HG02884 (cell line): Measurements from ENCODE around the gene LONP1.
"Not testable (repeated sequence)": the region's sequence is repeated elsewhere in the genome, so short reads cannot be mapped to it uniquely, and the experiment has no call there.

Experiments used
- ATAC-seq: cut with Tn5 transposase; IDR thresholded peaks from one replicate; pipeline ENCODE4 v1.9.1; 2021; ENCODE audit warnings: mild to moderate bottlenecking, moderate library complexity; ENCODE audit not compliant: unreplicated experiment

Gene LONP1

DNA sequence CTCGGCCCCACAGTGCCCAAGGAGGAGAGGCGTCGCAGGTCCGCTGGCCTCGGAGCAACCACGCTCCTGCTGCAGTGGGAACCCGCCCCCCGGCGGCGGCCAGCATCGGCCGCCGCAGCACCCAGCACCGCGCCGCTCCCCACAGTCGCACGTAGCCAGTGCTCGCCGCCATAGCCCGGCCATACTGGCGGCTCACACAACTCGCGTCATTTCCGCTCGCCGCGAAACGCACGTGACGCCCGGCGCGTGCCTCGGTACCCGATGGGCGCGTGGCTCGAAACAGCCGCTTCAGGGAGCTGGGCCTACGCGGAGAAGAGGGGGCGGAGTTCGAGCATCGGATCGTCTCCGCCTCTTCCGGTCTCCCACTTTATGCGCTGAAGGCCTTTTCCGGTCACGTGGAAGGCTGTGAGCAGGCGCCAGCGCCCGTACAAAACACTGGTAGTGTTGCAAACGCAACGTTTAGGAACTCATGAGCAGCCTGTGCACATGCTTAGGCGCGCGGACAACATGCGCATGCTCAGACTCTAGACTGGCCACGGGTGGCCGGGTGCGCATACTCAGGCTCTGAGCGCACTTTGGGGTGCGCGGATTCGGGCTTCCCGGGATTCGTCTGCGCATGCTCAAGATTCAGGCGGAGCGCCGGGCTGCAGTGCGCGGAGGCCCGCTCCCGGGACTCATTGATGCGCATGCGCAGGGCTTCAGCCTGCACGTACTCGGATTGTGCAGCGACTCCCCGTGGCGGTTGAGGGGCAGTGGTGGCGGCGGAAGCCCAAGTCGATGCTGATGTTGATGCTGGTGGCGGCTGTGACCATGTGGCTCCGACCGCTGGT, at the start of gene LONP1, which contains the start of gene CATSPERD:
LONP1 (minus strand) TSS at position 186 of the 830 bp plus-strand sequence; CDS start at position 172, 14 bp downstream.
CATSPERD (plus strand) TSS at position 677 of the 830 bp plus-strand sequence; CDS start at position 778, 101 bp downstream.
- peak; percentile 83 for ATAC-seq

DNA sequence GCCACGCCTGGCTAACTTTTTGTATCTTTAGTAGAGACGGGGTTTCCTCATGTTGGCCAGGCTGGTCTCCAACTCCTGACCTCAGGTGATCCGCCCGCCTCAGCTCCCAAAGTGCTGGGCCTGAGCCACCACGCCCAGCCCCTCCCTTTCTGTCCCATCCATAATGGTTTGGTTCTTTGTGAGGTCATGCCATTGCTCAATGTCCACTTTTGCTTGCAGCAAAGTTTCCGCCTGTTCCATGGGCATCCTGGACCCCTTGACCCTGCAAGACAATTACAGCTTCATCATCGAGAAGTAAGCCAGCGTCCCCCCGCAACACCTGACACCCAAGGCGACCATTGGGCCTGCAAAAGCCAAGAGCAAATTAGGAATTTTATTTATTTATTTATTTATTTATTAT, 48.0 kb upstream of the LONP1 start:
- ATAC-seq: no peak

GRCh38 chr19:5765220-5765619, 45.3 kb upstream of the LONP1 start:
- ATAC-seq: no peak

DNA sequence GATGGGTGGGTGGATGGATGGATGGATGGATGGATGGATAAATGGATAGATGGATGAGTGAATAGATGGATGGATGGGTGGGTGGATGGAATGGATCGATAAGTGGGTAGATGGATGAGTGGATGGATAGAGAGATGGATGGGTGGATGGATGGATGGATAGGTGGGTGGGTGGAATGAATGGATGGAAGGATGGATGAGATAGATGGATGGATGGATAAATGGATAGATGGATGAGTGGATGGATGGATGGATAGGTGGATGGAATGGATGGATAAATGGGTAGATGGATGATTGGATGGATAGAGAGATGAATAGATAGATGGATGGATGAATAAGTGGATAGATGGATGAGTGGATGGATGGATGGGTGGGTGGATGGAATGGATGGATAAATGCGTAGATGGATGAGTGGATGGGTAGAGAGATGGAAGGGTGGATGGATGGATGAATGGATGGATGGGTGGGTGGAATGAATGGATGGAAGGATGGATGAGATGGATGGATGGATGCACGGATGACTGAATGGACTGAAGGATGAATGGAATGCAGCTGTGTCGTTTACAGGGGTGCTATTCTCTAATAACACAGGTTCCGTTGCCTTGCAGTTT, 42.8 kb upstream of the LONP1 start:
- no peak for ATAC-seq

GRCh38 chr19:5753743-5754142, 33.8 kb upstream of the LONP1 start:
- no peak for ATAC-seq

- ATAC-seq: no peak
These were observed 31.8 kb upstream of the LONP1 start for GRCh38 chr19:5751709-5752108.

DNA sequence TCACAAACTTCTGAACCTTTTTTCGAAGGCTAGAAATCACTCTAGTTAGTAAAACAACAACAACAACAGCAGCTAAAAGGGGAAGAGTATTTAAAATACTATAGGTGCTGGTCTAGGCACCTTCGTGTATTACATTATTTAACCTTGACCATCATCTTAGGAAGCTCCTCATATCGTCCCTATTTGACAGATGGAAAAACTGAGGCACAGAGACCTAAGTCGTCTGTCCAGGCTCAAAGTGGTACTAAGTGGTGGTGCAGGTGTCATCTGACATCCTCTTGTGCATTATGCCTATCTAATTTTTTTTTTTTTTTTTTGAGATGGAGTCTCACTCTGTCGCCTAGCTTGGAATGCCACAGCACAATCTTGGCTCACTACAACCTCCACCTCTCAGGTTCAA, 29.6 kb upstream of the LONP1 start:
- no peak for ATAC-seq

DNA sequence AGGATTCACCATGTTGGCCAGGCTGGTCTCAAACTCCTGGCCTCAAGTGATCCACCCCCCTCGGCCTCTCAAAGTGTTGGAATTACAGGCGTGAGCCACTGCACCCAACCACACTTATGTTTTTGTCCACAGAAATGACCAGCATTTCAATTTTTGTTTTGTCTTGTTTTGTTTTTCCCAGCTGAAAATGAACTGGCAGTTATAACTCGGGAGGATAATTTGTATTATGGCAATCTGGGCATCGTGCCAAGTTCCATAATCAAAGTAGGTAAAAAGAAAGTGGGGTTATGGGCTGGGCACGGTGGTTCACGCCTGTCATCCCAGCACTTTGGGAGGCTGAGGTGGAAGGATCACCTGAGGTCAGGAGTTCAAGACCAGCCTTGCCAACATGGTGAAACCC, 29.0 kb upstream of the LONP1 start:
- not testable (repeated sequence) for ATAC-seq

DNA sequence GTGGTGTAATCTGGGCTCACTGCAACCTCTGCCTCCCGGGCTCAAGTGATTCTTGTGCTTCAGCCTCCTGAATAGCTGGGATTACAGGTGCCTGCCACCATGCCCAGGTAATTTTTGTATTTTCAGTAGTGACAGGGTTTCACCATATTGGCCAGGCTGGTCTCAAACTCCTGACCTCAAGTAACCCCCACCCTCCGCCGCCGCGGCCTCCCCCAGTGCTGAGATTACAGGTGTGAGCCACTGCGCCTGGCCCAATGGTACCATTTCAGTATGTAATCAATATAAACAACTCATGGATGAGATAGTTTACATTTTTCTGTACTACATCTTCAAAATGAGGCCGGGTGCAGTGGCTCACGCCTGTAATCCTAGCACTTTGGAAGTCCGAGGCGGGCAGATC, 25.1 kb upstream of the LONP1 start:
- ATAC-seq: not testable (repeated sequence)

GRCh38 chr19:5743630-5744029, 23.7 kb upstream of the LONP1 start:
- no peak for ATAC-seq

DNA sequence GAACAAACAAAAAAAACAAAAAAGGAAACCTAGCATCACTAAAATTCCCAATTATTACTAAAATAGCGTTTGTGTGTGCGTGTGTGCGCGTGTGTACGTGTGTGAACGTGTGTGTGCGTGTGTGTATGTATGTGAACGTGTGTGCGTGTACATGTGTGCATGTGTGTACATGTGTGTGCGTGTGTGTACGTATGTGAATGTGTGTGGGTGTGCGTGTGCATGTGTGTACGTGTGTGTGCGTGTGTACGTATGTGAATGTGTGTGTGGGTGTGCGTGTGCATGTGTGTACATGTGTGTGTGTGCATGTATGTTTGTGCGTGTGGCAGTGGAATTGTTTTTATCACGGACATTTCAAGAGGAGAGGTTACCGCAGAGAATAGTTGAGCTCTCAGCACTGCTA, 22.1 kb upstream of the LONP1 start:
- ATAC-seq: no peak

- no peak for ATAC-seq
These were observed 18.5 kb upstream of the LONP1 start for GRCh38 chr19:5738423-5738822.

- not testable (repeated sequence) for ATAC-seq
These were observed 13.2 kb upstream of the LONP1 start for GRCh38 chr19:5733172-5733571.

DNA sequence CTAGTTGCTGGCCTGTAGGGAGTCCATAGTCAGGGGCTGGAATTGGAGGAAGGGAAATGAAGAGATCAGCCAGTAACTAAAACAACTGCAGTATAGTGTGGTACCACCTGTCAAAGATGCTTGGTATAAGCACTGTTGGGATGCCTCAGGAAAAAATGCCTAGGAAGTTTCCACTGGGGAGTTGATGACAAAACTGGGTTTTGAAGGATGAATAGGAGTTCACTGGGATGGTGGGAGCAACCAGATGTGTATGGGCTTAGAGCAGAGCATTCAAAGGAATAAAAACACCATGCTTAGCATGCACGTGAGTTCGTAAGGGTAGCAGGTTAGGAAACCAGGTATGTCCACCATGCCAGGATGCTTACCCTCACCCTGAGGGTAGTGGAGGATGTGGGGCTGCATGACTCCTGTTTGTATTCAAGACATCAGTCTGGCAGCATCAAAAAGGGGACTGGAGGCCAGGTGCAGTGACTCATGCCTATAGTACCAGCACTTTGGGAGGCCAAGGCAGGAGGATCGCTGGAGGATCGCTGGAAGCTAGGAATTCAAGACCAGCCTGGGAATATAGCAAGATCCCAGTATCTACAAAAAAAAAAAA, 7.6 kb upstream of the LONP1 start:
- no peak for ATAC-seq

GRCh38 chr19:5719274-5719960, 529 bp downstream of the LONP1 start:
- no peak for ATAC-seq

DNA sequence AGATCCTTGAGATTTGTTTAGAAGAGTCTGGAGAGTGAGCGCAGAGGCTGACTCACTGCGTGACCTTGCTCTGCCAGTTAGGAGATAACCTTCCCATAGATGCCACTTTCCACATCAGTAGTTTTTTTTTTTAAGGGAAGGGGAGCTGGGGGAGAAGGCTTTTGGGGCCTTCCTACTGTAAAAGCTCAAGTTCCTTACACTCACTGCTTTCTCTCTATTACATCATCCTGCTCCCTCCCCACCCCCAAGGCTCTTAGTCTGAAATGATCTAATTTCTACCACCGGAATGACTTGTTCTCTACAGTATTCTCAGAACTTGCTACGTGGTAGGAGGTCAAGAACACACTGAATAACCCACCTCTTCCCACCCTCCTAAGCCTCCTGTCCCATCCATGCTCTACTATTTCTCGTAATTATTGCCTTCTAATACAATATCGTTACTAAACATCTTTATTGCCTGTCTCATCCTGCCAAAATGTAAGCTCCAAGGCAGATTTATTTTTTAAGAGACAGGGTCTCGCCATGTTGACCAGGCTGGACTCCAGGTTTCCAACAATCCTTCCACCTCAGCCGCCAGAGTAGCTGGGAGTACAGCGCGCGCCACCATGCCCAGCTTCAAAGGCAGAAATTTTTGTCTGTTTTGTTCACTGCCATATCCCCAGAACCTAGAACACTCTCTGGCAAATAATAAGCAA, 1.2 kb downstream of the LONP1 start:
- ATAC-seq: no peak

GRCh38 chr19:5718037-5718578, 1.8 kb downstream of the LONP1 start:
- ATAC-seq: no peak

DNA sequence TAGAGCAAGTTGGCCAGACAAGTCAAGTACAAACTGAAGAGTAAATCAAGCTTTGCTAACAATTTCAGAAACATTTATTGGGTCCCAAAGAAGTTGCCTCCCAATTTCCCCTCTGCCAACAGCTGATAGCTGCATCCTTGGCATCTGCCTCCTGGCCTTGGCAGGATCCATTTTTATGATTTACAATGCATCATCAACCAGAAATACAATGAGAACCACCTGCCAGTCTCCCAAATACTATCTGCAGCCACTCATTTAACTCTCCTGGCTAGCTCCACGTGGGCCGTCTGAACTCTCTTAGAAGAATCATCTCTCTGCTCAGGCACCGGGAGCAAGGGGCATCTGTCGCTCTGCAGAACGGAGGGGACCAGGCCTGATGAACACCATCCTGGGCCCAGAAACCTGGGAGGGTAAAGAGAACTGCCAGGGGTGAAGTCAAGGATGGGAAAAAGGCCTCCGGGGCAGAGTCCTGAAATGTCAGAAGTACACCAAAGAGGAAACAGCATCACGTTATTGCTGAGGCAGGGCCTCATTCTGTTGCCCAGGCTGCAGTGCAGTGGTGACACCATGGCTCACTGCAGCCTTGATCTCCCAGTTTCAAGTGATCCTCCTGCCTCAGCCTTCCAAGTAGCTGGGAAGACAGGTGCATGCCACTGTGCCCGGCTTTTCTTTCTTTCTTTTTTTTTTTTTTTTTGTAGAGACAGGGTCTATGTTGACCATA, 2.6 kb downstream of the LONP1 start:
- no peak for ATAC-seq

DNA sequence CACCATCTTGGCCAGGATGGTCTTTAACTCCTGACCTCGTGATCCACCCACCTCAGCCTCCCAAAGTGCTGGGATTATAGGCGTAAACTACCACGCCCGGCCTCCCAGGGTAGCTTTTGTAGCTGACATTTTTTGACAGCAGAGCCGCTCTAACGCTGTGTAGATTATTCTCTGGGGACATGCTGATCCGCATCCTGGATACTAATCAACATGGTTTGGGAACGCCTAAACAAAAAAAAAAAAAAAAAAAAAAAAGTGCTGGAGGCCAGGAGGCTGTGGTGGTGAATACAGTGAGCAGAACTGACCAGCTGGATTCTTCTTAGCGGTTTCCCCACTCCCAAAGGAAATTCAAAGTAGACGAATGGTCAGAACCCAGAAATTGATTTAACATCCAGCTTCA, 5.1 kb downstream of the LONP1 start:
- no peak for ATAC-seq

DNA sequence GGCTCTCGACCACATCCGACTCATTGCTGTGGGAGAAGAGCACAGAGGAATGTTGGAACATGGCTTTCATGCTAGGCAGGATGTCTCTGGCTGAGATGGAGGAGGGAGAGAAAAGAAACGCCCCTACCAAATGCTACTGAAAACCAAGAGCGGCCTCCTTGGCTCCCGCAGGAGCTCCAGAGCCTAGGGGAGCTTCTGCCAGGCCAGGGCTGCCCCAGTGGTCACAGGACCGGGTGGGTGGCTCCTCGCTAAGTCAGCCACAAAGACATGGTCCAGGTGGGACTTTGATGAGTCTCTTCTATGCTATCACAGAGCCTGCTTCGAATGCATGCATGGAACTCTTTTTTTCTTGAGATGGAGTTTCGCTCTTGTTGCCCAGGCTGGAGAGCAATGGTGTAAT, 6.7 kb downstream of the LONP1 start:
- ATAC-seq: no peak
